Measurements from ENCODE around the gene FRAS1. TPM values are rescaled to one million over a fixed set of nuclear protein-coding genes. Genes with fewer than 3 reads are reported as not detected.
"Not testable (repeated sequence)": the region's sequence is repeated elsewhere in the genome, so short reads cannot be mapped to it uniquely, and the experiment has no call there.

FRAS1 gene
- total RNA-seq, 1 experiment from 2014 or later: 2.1 TPM

DNA sequence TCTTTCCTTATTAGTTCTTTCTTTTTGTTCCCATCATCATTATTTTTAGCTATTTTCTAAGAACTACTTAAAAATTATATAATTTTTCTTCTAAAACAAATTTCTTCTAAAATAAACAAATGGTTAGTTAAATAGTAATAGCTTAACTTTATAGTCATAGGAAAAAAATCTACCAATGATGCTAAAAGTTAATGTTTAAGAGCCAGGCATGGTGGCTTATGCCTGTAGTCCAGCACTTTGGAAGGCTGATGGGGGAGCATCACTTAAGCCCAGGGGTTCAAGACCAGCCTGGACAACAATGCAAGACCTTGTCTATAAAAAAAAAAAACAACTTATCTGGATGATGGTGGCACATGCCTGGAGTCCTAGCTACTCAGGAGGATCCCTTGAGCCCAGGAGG lies 367.3 kb downstream of the FRAS1 start:
- no peak for DNase-seq (ENCODE audit: low read depth)

DNA sequence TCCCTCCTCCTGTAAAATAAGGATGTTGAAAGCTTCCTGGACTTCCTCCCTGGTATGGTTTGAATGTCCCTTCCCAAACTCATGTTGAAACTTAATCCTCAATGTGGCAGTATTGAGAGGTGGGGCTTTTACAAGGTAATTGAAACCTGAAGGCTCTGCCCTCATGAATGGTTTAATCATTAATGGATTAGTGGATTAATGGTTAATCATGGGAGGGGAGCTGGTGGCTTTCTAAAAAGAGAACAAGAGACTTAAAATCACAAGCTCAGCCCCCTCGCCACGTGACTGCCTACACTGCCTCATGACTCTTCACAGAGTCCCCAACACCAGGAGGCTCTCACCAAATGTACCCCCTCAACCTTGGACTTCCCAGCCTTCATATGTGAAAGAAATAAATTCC lies 369.8 kb downstream of the FRAS1 start:
- DNase-seq (ENCODE audit: low read depth): no peak

DNA sequence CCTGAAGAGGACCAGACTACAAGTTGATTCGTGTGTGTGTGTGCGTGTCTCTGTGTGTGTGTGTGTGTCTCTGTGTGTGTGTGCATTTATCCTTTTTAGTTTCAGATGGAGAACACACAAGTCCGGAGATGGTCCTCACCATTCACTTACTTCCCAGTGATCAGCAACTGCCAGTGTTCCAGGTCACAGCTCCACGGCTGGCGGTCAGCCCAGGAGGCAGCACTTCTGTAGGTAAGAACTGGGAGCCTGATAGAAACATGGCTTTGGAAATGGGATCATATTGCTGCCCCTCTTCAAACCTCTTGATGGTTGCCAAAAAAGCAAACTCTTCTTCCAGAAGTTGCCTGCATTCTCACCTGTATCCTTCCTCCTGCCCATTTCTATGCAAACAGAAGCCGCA lies 371.9 kb downstream of the FRAS1 start:
- no peak for DNase-seq (ENCODE audit: low read depth)

DNA sequence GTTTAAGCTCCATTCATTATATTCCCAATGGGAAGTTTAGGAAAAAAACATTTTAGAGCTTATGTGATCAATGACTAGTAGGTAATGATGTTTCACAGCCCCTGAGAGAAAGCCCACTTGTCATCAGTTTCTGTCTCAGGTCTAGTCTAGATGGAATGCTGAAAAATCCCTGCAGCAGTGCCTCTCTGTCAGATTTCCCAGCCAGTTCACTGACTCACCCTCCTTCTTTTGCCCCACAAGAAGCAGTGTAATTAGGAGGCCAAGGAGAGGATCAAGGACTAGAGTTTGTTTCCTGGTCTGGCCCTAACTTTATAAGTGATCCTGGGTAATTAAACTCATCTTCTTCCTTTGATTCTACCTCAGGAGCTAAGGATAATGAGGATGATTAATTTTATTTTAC lies 375.8 kb downstream of the FRAS1 start:
- DNase-seq (ENCODE audit: low read depth): peak; percentile 24

DNA sequence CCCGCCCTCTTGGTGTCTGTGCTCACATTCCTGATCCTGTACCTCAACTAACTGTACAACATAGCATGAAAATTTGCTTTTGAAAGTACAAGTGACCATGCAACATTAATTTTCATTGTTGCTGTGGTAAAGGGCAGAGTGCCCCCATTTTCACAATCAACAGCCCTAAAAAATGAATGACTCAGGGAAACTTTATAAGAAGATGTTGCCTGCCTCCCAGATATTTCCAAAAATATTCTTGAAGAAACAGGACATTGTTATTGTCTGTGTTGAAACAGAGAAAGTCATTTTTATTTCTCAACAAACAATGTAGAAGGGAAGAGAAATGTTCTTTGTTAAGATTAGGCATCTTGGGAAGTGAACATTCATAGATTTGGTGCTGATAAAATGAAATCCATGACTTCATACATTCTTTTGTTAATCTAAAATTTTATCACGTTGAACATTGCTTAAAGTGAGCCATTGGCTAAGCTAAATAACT lies 380.5 kb downstream of the FRAS1 start:
- no peak for DNase-seq (ENCODE audit: low read depth)

DNA sequence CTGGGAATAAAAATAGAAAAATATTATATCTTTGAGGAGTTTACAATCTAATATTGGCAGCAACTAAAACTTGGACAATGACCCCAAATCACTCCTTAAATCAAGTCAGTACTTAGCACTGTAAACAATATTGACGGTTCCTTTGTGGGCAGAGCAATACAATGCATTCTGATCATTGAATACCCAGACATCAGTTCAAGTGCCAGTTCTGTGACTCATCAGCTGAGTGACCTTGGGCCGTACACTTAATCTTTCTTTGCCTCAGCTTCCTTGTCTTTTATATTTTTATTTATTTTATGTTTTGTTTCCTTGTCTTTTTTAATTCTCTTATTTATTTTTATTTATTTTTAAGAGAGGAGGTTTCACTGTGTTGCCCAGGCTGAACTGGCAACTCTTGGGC lies 382.2 kb downstream of the FRAS1 start:
- no peak for DNase-seq (ENCODE audit: low read depth)

DNA sequence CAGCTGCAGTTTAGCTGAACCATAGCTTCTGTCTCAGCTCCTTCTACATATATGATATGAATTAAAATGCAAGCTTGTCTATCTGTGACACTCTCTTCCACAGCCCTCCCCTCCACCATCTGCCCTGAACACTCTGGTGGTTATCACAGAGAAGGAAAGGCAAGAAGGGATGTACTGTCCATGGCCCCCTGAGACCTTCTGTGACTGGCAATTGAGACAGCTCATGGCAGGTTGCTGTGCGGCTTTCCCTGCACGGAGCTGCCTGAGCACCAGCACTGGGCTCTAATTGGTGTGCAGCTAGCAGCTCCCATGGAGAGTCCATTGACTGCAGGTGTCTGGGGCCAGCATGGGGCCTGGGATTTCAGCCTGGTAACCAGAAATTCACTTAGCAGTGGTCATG lies 384.6 kb downstream of the FRAS1 start:
- DNase-seq (ENCODE audit: low read depth): no peak

DNA sequence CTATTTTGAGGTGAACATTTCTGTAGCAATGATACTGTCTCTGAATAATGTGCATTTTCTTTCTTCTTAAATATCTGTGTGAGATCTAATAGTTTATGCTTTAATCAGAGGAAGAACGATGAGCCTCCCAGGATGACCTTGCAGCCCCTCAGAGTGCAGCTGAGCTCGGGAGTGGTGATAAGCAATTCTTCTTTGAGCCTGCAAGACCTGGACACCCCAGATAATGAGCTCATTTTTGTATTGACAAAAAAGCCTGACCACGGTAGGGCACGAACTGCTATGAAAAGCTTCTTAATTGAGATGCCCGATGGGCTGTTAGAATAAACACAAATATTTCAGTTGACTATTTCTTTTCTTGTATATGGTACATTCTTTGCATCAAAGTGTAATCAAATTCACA lies 389.5 kb downstream of the FRAS1 start:
- DNase-seq (ENCODE audit: low read depth): no peak

DNA sequence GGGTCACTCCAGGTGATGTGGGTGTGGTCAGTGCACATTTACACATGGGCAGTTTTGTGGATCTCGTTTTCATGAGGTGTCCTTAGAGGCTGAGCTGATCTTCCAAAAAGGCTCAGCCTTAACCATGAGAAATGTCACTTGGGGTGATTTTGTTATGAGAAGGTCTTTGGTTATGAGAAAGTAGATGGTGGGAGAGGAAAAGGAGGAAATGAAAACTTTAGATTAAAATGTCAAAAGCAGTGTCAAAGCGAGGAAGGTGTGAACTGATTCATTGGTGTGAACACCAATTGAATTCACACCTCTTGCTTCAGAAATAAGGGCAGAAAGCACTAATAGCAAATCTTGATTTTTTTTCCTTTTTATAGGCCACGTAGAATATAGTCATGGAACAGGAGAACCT lies 394.3 kb downstream of the FRAS1 start:
- DNase-seq (ENCODE audit: low read depth): no peak

DNA sequence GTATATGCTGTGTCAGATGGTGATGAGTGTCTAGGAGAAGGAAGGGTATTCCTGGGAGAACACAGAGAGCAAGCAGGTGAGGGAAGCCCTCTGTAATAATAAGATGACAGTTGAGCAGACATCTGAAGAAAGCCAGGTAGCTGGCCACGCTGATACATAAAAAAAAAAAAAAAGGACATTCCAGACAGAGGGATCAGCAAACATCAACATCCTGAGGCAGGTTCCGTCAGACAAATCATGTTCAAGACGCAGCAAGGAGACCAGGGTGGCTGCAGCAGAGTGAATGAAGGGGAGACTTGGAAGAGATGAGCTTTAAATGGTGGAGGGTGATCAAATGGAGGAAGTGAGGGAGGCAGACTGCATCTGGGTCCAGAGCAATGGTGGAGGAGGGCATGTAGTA lies 396.9 kb downstream of the FRAS1 start:
- no peak for DNase-seq (ENCODE audit: low read depth)

DNA sequence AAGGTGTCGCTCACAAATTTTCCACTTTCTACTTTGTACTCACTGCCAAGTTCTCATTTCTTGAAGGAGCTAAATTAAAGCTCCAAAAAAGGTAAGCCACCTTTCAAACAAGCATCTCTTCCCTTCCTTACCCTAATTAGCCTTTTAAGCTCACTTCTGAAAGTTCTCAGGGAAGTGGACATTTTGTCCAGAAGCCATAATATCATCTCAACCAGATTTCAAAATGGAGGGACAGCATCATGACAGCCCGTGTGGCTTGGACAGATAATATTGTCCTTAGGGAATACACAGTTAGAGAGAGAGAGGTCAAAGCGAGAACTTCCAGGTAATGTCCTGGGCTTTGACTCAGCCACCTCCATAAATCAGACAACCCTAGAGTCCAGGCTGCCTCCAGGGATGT lies 400.6 kb downstream of the FRAS1 start:
- DNase-seq (ENCODE audit: low read depth): no peak

DNA sequence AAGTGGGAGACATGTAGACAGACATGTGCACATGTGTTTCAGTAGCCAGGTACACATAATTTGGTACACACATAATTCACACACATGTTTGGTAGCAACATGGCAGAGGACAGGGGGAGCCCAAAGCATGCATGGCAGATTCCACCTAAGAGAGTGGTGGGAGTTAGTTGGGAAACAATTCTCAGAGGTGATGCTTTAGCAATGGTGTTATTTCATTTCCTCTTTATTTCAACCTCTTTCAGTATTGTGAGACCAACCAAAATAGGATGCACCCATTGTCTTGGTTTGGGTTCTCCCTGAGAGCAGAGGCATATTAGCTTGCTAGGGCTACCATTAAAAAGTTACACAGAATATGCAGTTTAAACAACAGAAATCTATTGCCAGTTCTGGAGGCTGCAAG lies 402.2 kb downstream of the FRAS1 start:
- no peak for DNase-seq (ENCODE audit: low read depth)

DNA sequence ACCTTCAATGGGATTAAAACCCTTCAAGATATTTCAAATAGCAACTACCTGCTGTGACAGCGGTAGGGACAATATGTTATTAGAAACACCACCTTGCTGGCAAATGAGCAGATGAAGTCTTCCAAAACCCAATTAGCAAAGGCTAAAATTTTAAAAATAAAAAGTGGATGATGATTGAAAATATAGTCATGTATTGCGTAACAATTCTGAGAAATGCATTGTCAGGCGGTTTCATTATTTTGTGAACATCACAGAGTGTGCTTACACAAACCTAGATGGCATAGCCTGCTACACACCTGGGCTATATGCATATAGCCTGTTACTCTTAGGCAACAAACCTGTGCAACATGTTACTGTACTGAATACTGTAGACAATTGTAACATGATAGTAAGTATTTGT lies 403.2 kb downstream of the FRAS1 start:
- DNase-seq (ENCODE audit: low read depth): no peak

DNA sequence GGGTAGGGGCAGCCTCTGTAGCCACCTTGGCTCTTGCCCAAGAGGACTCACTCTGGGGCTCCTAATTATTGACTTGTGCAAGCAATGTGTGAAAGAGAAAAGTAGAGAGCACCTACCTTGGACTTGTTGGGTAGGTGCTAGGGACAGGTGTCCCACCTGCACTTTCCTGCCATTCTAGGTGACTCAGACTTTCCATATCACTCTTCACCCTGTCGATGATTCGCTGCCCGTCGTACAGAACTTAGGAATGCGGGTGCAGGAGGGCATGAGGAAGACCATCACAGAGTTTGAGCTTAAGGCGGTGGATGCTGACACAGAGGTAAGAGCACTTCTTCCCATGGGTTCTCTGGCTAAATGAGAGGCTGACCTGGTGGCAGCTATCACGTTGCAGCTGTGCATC lies 407.1 kb downstream of the FRAS1 start:
- DNase-seq (ENCODE audit: low read depth): peak; percentile 2

DNA sequence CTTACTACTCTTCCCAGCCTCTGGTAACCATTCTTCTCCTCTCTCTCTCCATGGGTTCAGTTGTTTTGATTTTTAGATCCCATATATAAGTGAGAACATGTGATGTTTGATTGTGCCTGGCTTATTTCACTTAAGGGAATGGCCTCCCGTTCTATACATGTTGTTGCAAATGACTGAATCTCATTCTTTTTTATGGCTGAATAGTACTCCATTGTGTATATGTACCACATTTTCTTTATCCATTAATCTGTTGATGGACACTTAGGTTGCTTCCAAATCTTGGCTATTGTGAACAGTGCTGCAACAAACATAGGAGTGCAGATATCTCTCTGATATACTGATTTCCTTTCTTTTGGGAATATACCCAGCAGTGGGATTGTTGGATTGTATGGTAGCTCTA lies 410.1 kb downstream of the FRAS1 start:
- not testable (repeated sequence) for DNase-seq (ENCODE audit: low read depth)

DNA sequence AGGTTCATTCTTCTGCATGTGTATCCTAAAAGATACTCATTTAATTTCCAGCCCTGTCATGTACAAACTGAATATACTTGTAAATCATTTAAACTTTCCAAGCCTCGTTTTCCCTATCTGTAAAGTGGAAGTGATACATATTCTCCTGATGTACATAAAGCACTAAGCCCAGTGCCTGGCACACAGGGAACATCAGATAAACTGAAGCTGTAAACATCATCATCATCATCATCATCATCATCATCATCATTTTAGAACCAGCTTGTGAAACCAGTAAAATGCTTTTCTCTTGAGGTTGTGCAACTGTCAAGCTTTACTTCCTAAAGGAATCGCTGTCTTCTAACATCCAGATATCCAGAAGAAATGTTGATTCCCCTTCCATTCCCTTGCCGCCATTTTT lies 411.1 kb downstream of the FRAS1 start:
- no peak for DNase-seq (ENCODE audit: low read depth)

DNA sequence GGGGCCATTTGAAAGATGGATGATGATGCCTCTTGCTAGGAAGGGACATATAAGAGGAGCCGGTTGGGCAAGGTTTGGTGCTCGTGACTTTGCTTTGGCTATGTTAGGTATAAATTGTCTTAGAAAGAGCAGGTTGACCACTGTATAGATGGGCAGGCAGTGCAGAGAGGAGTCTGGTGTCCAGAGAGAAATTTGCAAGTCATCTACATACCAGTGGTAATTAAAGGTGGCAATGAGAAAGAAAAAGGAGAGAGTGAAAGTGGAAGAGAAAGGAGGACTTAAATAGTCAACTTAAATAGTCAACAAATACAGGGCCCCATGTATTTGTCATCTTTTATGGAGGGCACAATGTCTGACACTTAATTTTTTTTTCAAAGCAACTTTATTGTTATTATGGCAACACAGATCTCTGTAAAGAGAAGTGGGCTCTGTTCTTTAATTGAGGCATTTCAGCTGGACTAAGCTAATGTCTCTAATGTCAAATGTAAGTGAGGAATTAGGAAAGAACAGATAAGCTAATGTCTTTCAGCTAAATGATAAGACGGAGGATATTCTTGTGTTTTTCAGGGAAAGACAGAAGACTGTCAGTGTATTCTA lies 419.1 kb downstream of the FRAS1 start:
- DNase-seq (ENCODE audit: low read depth): no peak

DNA sequence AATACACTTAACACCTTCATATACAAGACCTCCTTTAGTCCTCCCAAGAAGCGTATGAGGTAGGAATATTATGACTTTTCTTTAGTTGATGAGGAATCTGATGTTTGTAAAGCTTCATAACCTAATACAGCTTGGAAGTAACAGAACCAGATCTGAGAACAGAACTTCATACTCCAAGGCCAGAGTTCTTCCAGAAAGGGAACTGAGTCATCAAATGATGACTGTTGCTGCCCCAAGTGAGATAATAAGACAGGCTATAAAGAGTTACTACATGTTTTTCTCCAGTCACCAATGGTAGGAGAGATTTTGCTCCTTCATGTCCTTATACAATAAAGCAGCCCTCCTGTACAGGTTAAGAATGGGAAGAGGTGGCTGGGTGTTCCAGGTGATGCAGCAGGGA lies 420.2 kb downstream of the FRAS1 start:
- peak; percentile 59 for DNase-seq (ENCODE audit: low read depth)

DNA sequence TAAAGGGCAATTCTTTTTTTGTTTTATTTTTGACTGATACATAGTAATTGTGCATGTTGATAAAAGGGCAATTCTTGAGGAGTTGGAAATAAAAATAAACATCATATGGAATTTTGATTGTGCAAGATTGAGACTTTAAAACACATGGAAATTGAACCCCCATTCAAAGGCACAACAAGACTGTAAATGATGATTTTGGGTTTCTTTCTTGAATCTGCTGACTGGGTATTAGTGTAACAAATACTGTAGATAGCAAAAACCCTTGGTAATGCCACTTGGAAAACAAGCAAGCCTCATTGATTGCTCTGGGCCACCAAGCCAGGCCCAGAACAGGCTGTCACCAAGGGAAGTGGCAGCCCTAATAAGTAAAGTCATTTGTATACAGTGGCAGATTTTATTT lies 421.4 kb downstream of the FRAS1 start:
- DNase-seq (ENCODE audit: low read depth): no peak

DNA sequence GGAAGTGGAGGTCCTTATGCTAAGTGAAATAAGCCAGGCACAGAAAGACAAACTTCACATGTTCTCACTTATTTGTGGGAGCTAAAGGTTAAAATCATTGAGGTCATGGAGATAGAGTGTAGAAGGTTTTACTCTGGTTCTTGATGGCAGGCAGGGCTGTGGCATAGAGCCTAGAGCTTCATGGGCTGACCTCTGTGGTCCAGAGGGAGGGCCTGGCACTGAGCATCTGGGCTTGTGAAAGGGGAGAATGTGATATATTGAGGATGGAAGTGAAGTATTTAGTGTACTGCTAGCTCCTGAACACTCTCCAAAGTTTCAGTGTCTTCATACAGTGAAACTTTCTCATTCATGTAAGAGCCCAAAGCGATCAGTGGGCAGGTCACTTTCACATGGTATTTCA lies 423.2 kb downstream of the FRAS1 start:
- no peak for DNase-seq (ENCODE audit: low read depth)

DNA sequence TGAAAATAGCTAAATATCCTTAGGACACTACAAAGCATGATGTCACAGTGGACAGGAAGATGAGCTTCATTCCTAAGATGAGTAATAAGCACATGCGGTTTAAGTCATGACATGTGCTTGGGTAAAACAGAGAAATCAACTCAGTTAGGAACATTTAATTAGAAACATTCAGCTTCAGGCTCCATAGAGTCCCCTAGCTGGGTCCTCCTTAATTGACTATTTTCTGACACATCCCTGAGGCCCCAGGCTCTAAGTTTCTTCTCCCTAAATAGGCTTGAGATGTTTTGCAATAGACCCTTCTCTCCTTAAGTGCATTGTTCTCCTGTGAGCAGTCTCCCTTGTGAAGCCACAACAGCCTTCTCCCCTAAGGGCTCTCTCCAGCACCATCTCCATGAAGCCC lies 424.1 kb downstream of the FRAS1 start:
- peak; percentile 74 for DNase-seq (ENCODE audit: low read depth)

DNA sequence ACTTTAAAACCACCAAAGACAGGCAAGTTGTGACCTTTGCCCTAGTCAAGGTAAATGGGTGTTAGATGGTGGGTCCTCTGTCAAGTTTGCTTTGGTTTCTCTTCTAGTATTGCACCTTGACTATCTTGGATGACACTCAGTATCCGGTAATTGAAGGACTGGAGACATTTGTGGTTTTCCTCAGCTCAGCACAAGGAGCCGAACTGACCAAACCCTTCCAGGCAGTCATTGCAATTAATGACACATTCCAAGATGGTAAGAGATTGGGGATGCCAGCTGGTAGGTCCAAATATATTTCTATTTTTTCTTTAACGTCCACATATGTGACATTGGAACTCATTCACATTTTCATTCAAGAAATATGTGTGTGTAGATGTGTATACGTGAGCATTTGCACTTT lies 425.2 kb downstream of the FRAS1 start:
- peak; percentile 4 for DNase-seq (ENCODE audit: low read depth)

DNA sequence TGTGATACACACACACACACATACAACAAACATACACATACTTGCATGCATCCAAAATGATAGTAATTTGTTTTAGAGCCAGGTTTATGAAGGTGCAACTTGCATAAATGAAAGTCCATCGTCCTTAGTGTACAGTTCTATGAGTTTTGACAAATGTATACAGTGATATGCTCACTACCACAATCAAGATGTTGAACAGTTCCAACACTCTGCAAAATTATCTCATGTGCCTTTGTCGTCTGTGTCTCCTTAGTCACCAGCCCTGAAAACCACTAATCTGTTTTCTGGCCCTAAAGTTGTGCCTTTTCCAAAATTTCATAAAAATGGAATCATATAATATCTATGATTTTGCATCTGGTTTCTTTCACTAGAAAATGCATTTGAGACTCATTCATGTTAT lies 426.7 kb downstream of the FRAS1 start:
- no peak for DNase-seq (ENCODE audit: low read depth)

DNA sequence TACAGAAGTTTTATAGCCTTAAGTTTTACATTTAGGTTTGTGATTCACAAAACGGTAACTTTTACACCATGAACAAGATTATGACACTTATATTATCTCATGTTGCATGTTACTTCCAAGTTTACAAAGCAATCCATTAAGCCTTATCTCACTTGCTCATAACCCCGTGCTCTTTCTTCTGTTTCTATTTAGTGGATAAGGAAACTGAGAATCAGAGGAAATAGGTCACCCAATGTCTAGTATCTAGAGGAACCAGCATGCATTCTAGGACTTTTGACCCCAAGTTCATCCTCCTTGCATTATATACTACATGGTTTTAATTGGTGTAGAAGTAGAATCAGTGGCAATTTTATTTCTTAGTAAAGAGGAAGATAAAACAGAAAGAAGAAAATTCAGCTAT lies 427.5 kb downstream of the FRAS1 start:
- DNase-seq (ENCODE audit: low read depth): no peak
